Central memory CD4-positive, alpha-beta T cell (primary cell): ENCODE data around the gene STK17B.
A peak's percentile ranks its signal among the peaks of the same experiment; 100 is the strongest.
"Not testable (repeated sequence)": the region's sequence is repeated elsewhere in the genome, so short reads cannot be mapped to it uniquely, and the experiment has no call there.

Experiments used
- DNase-seq: peaks from one replicate; pipeline ENCODE4 v3.0.0; 2022
- total RNA-seq, 3 experiments: gene quantifications; one replicate each; lab custom pipeline; 2026; lab: John Stamatoyannopoulos, UW

Gene STK17B
- 367 to 1,045 (median 952) reads per million in 3 experiments for total RNA-seq

- peak; percentile 95 for DNase-seq
Measured at GRCh38 chr2:196171248-196171871, at the start of gene STK17B. Gene STK17B, minus strand, starts transcription at chr2:196171578. Its CDS starts 8,195 bp downstream, at chr2:196163383.

- DNase-seq = peak; percentile 40
Measured at GRCh38 chr2:196220671-196221070, 49.3 kb upstream of the STK17B start.

- no peak for DNase-seq
Measured at GRCh38 chr2:196219671-196220070, 48.3 kb upstream of the STK17B start.

- DNase-seq = no peak
Measured at GRCh38 chr2:196218106-196218505, 46.7 kb upstream of the STK17B start.

GRCh38 chr2:196217116-196217515 is 45.7 kb upstream of the STK17B start:
- DNase-seq = no peak

- DNase-seq = no peak
Measured at GRCh38 chr2:196215376-196215775, 44.0 kb upstream of the STK17B start.

GRCh38 chr2:196214156-196214555 is 42.8 kb upstream of the STK17B start:
- no peak for DNase-seq

- DNase-seq = no peak
Measured at GRCh38 chr2:196213252-196213980, 42.0 kb upstream of the STK17B start.

- no peak for DNase-seq
Measured at GRCh38 chr2:196208915-196209314, 37.5 kb upstream of the STK17B start.

GRCh38 chr2:196206804-196207203 is 35.4 kb upstream of the STK17B start:
- no peak for DNase-seq

- DNase-seq = no peak
Measured at GRCh38 chr2:196205881-196206435, 34.6 kb upstream of the STK17B start.

GRCh38 chr2:196205011-196205766 is 33.8 kb upstream of the STK17B start:
- DNase-seq = no peak

- DNase-seq = no peak
Measured at GRCh38 chr2:196201229-196202009, 30.0 kb upstream of the STK17B start.

- DNase-seq = peak; percentile 49
Measured at GRCh38 chr2:196200557-196200956, 29.2 kb upstream of the STK17B start.

GRCh38 chr2:196195758-196196157 is 24.4 kb upstream of the STK17B start:
- DNase-seq = no peak

GRCh38 chr2:196195302-196195701 is 23.9 kb upstream of the STK17B start:
- no peak for DNase-seq

- no peak for DNase-seq
Measured at GRCh38 chr2:196191541-196191940, 20.2 kb upstream of the STK17B start.

GRCh38 chr2:196187898-196188458 is 16.6 kb upstream of the STK17B start:
- no peak for DNase-seq

- DNase-seq = not testable (repeated sequence)
Measured at GRCh38 chr2:196187175-196187700, 15.9 kb upstream of the STK17B start.

GRCh38 chr2:196186266-196186980 is 15.0 kb upstream of the STK17B start:
- DNase-seq = no peak

- no peak for DNase-seq
Measured at GRCh38 chr2:196184921-196185320, 13.5 kb upstream of the STK17B start.
